Esophagus squamous epithelium (tissue), 4 donors: ENCODE data around the gene UNC79.

Source experiments
- POLR2A ChIP-seq, 4 donors: fragments of 450-650 bp; IDR thresholded peaks; one replicate each; pipeline ENCODE4 v1.6.1; 2017; ENCODE audit warnings: antibody characterized with exemption in 4 of 4, mild to moderate bottlenecking in 4 of 4, moderate library complexity in 3 of 4
- TF ChIP-seq, protein P1 (sequence below), 6 experiments: fragments of 450-650 bp in 4 of 6; fragments of 200-600 bp in 2 of 6; sonication (generic) in 2 of 6; IDR thresholded peaks; one replicate each; pipeline ENCODE4 v1.5.1; 2016 to 2019; ENCODE audit warnings: antibody characterized with exemption in 6 of 6, mild to moderate bottlenecking in 4 of 6, moderate library complexity in 4 of 6

DNA sequence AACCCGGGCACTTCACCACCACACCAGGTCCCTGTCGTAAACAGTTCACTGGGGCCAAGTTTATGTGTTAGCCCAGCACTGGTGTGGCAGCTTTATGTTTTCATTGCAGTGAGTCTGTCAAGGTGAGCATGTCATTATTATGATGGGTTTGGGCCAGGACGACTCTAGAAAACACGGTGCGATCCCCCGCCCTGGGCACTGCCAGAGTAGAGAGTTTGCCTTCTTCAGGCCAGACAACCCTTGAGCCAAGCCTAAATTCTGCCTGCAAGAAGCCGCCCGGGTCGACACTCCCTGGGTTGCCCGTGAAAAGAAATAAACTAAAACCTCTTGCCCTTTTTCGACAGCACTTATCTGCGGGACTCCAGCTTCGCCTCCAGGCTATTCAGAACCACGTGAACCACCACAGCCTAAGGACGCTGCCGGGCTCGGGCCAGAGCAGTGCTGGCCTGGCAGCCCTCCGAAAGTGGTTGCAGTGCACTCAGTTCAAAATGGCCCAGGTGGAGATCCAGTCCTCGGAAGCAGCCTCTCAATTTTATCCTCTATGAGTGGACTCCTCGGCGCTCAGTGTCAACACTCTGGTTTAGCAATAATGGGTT, 275.7 kb downstream of the UNC79 start:
- TF ChIP-seq, protein P1, sequence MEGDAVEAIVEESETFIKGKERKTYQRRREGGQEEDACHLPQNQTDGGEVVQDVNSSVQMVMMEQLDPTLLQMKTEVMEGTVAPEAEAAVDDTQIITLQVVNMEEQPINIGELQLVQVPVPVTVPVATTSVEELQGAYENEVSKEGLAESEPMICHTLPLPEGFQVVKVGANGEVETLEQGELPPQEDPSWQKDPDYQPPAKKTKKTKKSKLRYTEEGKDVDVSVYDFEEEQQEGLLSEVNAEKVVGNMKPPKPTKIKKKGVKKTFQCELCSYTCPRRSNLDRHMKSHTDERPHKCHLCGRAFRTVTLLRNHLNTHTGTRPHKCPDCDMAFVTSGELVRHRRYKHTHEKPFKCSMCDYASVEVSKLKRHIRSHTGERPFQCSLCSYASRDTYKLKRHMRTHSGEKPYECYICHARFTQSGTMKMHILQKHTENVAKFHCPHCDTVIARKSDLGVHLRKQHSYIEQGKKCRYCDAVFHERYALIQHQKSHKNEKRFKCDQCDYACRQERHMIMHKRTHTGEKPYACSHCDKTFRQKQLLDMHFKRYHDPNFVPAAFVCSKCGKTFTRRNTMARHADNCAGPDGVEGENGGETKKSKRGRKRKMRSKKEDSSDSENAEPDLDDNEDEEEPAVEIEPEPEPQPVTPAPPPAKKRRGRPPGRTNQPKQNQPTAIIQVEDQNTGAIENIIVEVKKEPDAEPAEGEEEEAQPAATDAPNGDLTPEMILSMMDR (IDR thresholded peaks at IDR 0.05), result no peak
- TF ChIP-seq POLR2A (IDR thresholded peaks at IDR 0.05), result no peak
